Uterus (tissue), 4 donors: Measurements from ENCODE around the gene BCAS3. TPM values are rescaled to one million over a fixed set of nuclear protein-coding genes. Genes with fewer than 3 reads are reported as not detected.

ENCODE experiments used
- DNase-seq, 2 donors: peaks; one replicate each; pipeline ENCODE4 v3.0.0-alpha.2; 2019 to 2020
- H3K27ac ChIP-seq, 2 donors: fragments of 200-600 bp; sonication (generic); 1 replicate in 1 of 2; 2 replicates in 1 of 2; pipeline ENCODE4 v1.5.1; 2016 to 2018
- H3K27me3 ChIP-seq, 2 donors: fragments of 200-600 bp; sonication (generic); one replicate each; pipeline ENCODE4 v1.5.1; 2018 to 2019; ENCODE audit warnings: control low read depth in 1 of 2
- H3K36me3 ChIP-seq, 2 donors: fragments of 200-600 bp; sonication (generic); one replicate each; pipeline ENCODE4 v1.5.1; 2019; ENCODE audit warnings: control low read depth in 1 of 2
- H3K4me1 ChIP-seq, 2 donors: fragments of 200-600 bp; sonication (generic); one replicate each; pipeline ENCODE4 v1.5.1; 2018 to 2019; ENCODE audit warnings: control low read depth in 1 of 2
- H3K4me3 ChIP-seq, 2 donors: fragments of 200-600 bp; sonication (generic); 1 replicate in 1 of 2; 2 replicates in 1 of 2; pipeline ENCODE4 v1.5.1; 2018 to 2019; ENCODE audit warnings: mild to moderate bottlenecking in 1 of 2
- H3K9me3 ChIP-seq, 2 donors: fragments of 200-600 bp; sonication (generic); one replicate each; pipeline ENCODE4 v1.5.1; 2019; ENCODE audit warnings: control low read depth in 1 of 2
- CTCF ChIP-seq, 4 experiments: fragments of 200-600 bp in 2 of 4; fragments of 450-650 bp in 2 of 4; sonication (generic) in 2 of 4; IDR thresholded peaks; one replicate each; pipeline ENCODE4 v1.5.1; 2016 to 2019; ENCODE audit warnings: antibody characterized with exemption in 4 of 4, mild to moderate bottlenecking in 2 of 4, moderate library complexity in 1 of 4
- POLR2A ChIP-seq, 2 donors: fragments of 450-650 bp; IDR thresholded peaks; one replicate each; pipeline ENCODE4 v1.6.1; 2016; ENCODE audit warnings: antibody characterized with exemption in 2 of 2, mild to moderate bottlenecking in 1 of 2, moderate library complexity in 1 of 2
- intact Hi-C: fragments of 100-400 bp; cut with DNase I; formaldehyde crosslinking; loops from one replicate; pipeline ENCODE4 v1.15.1; 2023; ENCODE audit warnings: low total_unique reads
- total RNA-seq, 4 donors: library from RNA; depleted of rRNA in 3 of 4; stranded (reverse); fragments of >200 nt in 3 of 4; gene quantifications; one replicate each; pipeline versions ENCODE4 v1.1.0 to v1.2.4, GENCODE V29; 2014 to 2023
- donor health status: DM: yes; HTN: yes; CAD: no.

BCAS3 gene
- total RNA-seq, 4 donors from 2014 or later = 42.6 to 147 (median 83.7) TPM

- peak overlapping the region; percentile 51 to 81 for H3K27ac ChIP-seq
- H3K27me3 ChIP-seq = no peaks in the 10 kb centered on the region
- no peaks in the 10 kb centered on the region for H3K36me3 ChIP-seq
- intact Hi-C loops = no loop called here
- TF ChIP-seq CTCF (IDR thresholded peaks at IDR 0.05) (no peak), POLR2A (IDR thresholded peaks at IDR 0.05) (no peak)
- no peak for DNase-seq
- no peak overlapping the region for H3K4me3 ChIP-seq
- H3K4me1 ChIP-seq = peaks cover 0 to 20% of the 10 kb centered on the region in 2 donors
- no peaks in the 10 kb centered on the region for H3K9me3 ChIP-seq
Observed at GRCh38 chr17:61249649-61250299, 572.1 kb downstream of the BCAS3 start.

- TF ChIP-seq POLR2A (IDR thresholded peaks at IDR 0.05) (no peak), CTCF (IDR thresholded peaks at IDR 0.05) (no peak)
- no peaks in the 10 kb centered on the region for H3K9me3 ChIP-seq
- peak overlapping the region; percentile 51 to 81 for H3K27ac ChIP-seq
- H3K4me1 ChIP-seq = peaks cover 0 to 20% of the 10 kb centered on the region in 2 donors
- H3K36me3 ChIP-seq = no peaks in the 10 kb centered on the region
- no peak overlapping the region for H3K4me3 ChIP-seq
- DNase-seq = no peak
- H3K27me3 ChIP-seq = no peaks in the 10 kb centered on the region
- intact Hi-C loops = no loop called here
Observed at GRCh38 chr17:61250335-61250890, 572.8 kb downstream of the BCAS3 start.

GRCh38 chr17:61251939-61252865 is 574.6 kb downstream of the BCAS3 start:
- no peaks in the 10 kb centered on the region for H3K27me3 ChIP-seq
- TF ChIP-seq POLR2A (IDR thresholded peaks at IDR 0.05) (no peak), CTCF (IDR thresholded peaks at IDR 0.05) (no peak)
- no peak overlapping the region for H3K4me3 ChIP-seq
- H3K27ac ChIP-seq = peak overlapping the region; percentile 51 to 81
- DNase-seq = peak; percentile 85 to 90
- intact Hi-C loops = no loop called here
- no peaks in the 10 kb centered on the region for H3K36me3 ChIP-seq
- no peaks in the 10 kb centered on the region for H3K9me3 ChIP-seq
- H3K4me1 ChIP-seq = peaks cover 0 to 20% of the 10 kb centered on the region in 2 donors

GRCh38 chr17:61253362-61253761 is 575.7 kb downstream of the BCAS3 start:
- TF ChIP-seq POLR2A (IDR thresholded peaks at IDR 0.05) = no peak
- TF ChIP-seq CTCF (IDR thresholded peaks at IDR 0.05) = no peak
- intact Hi-C loops = no loop called here
- Histone ChIP-seq H3K4me3 (no peak overlapping the region), H3K9me3 (no peaks in the 10 kb centered on the region), H3K27me3 (no peaks in the 10 kb centered on the region), H3K4me1 (peaks cover 0 to 19% of the 10 kb centered on the region in 2 donors), H3K27ac (peak overlapping the region; percentile 51 to 81), H3K36me3 (no peaks in the 10 kb centered on the region)
- peak; percentile 33 to 46 for DNase-seq
